HEK293T (cell line): ENCODE measurements around the gene CYCS.
A peak's percentile ranks its signal among the peaks of the same experiment; 100 is the strongest.
"Not testable (repeated sequence)": the region's sequence is repeated elsewhere in the genome, so short reads cannot be mapped to it uniquely, and the experiment has no call there.

ENCODE experiments used
- CTCF ChIA-PET: fragments of 350-600 bp; formaldehyde crosslinking; extraction: SDS; loops from one replicate; lab custom pipeline; 2021; ENCODE audit warnings: antibody characterized with exemption, inconsistent platforms; lab: Yijun Ruan, JAX
- POLR2A ChIA-PET: fragments of 350-600 bp; formaldehyde crosslinking; extraction: SDS; loops from one replicate; lab custom pipeline; 2020; ENCODE audit warnings: antibody characterized with exemption, inconsistent platforms; lab: Yijun Ruan, JAX
- DNase-seq: peaks from one replicate; pipeline ENCODE4 v3.0.0; 2012; ENCODE audit warnings: mixed read lengths; ENCODE audit errors: extremely low spot score
- ARNT ChIP-seq: fragments of 450-650 bp; IDR thresholded peaks from 2 replicates; pipeline ENCODE4 v1.6.1; 2017; ENCODE audit warnings: mild to moderate bottlenecking
- BHLHE40 ChIP-seq: fragments of 450-650 bp; IDR thresholded peaks from 2 replicates; pipeline ENCODE4 v1.6.1; 2016; ENCODE audit warnings: mild to moderate bottlenecking, moderate library complexity, borderline replicate concordance
- CTBP1 ChIP-seq: fragments of 450-650 bp; IDR thresholded peaks from 2 replicates; pipeline ENCODE4 v1.6.1; 2016; ENCODE audit warnings: borderline replicate concordance
- ELF4 ChIP-seq: fragments of 450-650 bp; IDR thresholded peaks from 2 replicates; pipeline ENCODE4 v1.6.1; 2017; ENCODE audit warnings: antibody characterized with exemption
- FOXA1 ChIP-seq: fragments of 450-650 bp; IDR thresholded peaks from 2 replicates; pipeline ENCODE4 v1.6.1; 2016; ENCODE audit warnings: mild to moderate bottlenecking
- FOXK2 ChIP-seq: fragments of 450-650 bp; IDR thresholded peaks from 2 replicates; pipeline ENCODE4 v1.6.1; 2016; ENCODE audit warnings: mild to moderate bottlenecking
- FOXM1 ChIP-seq: fragments of 450-650 bp; IDR thresholded peaks from 2 replicates; pipeline ENCODE4 v1.6.1; 2017; ENCODE audit warnings: mild to moderate bottlenecking, borderline replicate concordance
- HDGF ChIP-seq: fragments of 450-650 bp; IDR thresholded peaks from 2 replicates; pipeline ENCODE4 v1.6.1; 2017; ENCODE audit warnings: antibody characterized with exemption, borderline replicate concordance
- L3MBTL2 ChIP-seq: fragments of 450-650 bp; conservative IDR thresholded peaks from 2 replicates; pipeline ENCODE4 v1.6.1; 2016; ENCODE audit warnings: mild to moderate bottlenecking
- LEF1 ChIP-seq: fragments of 450-650 bp; IDR thresholded peaks from 2 replicates; pipeline ENCODE4 v1.6.1; 2017; ENCODE audit warnings: mild to moderate bottlenecking, borderline replicate concordance
- NFRKB ChIP-seq: fragments of 450-650 bp; IDR thresholded peaks from 2 replicates; pipeline ENCODE4 v1.6.1; 2016; ENCODE audit warnings: mild to moderate bottlenecking, moderate library complexity
- PKNOX1 ChIP-seq: fragments of 450-650 bp; IDR thresholded peaks from 2 replicates; pipeline ENCODE4 v1.6.1; 2016
- SP1 ChIP-seq: fragments of 450-650 bp; IDR thresholded peaks from 2 replicates; pipeline ENCODE4 v1.6.1; 2017
- SUZ12 ChIP-seq: fragments of 450-650 bp; IDR thresholded peaks from 2 replicates; pipeline ENCODE4 v1.6.1; 2016; ENCODE audit warnings: mild to moderate bottlenecking
- TARDBP ChIP-seq: fragments of 450-650 bp; IDR thresholded peaks from 2 replicates; pipeline ENCODE4 v1.6.1; 2016
- ZNF384 ChIP-seq: fragments of 450-650 bp; IDR thresholded peaks from 2 replicates; pipeline ENCODE4 v1.6.1; 2016

Gene CYCS

GRCh38 chr7:25167262-25167843, 42.3 kb upstream of the CYCS start:
- TF ChIP-seq FOXK2: no peak
- TF ChIP-seq TARDBP: no peak
- no peak for TF ChIP-seq SP1
- TF ChIP-seq ELF4: no peak
- no peak for TF ChIP-seq L3MBTL2
- no peak for TF ChIP-seq ZNF384
- no peak for TF ChIP-seq FOXM1
- TF ChIP-seq HDGF: no peak
- no peak for TF ChIP-seq CTBP1
- no peak for TF ChIP-seq PKNOX1
- no peak for TF ChIP-seq FOXA1
- TF ChIP-seq BHLHE40: no peak
- TF ChIP-seq SUZ12: no peak
- TF ChIP-seq LEF1: no peak
- TF ChIP-seq NFRKB: no peak
- POLR2A ChIA-PET: no interaction called here
- no peak for DNase-seq
- CTCF ChIA-PET: interaction anchor here (0.7 kb wide), 1 partner anchor 398 kb away, joined by 7 read pairs; no protein-coding TSS in a partner anchor

- POLR2A ChIA-PET: interaction anchor here (1.4 kb wide), 1 partner anchor 35 kb away, joined by 8 read pairs; the partner anchor contains the start of gene CYCS
- peak; percentile 45 for DNase-seq
- CTCF ChIA-PET: not testable (repeated sequence)
These were observed 35.0 kb upstream of the CYCS start for GRCh38 chr7:25159983-25160596.

- CTCF ChIA-PET: interaction anchor here (1.1 kb wide), 1 partner anchor 65 kb away, joined by 3 read pairs; no protein-coding TSS in a partner anchor
- POLR2A ChIA-PET: no interaction called here
- TF ChIP-seq CTBP1 (no peak), HDGF (no peak), ZNF384 (no peak), ARNT (no peak)
- no peak for DNase-seq
These were observed 33.9 kb upstream of the CYCS start for GRCh38 chr7:25158966-25159365.

GRCh38 chr7:25151773-25152172, 26.7 kb upstream of the CYCS start:
- CTCF ChIA-PET: no interaction called here
- no peak for DNase-seq
- POLR2A ChIA-PET: no interaction called here
- TF ChIP-seq ZNF384 (no peak), LEF1 (no peak), FOXA1 (no peak), FOXM1 (no peak), ELF4 (no peak), SP1 (no peak)

GRCh38 chr7:25149836-25150235, 24.8 kb upstream of the CYCS start:
- TF ChIP-seq ELF4 (no peak), SUZ12 (no peak), ARNT (no peak)
- no peak for DNase-seq
- ChIA-PET POLR2A (no interaction called here), CTCF (interaction anchor here (0.6 kb wide), 1 partner anchor 43 kb away, joined by 3 read pairs; no protein-coding TSS in a partner anchor)

- peak; percentile 27; the same call in 1 of the 2 replicates for TF ChIP-seq PKNOX1
- TF ChIP-seq SP1: no peak
- TF ChIP-seq ZNF384: no peak
- TF ChIP-seq BHLHE40: no peak
- no peak for TF ChIP-seq HDGF
- ChIA-PET CTCF (interaction anchor here (0.6 kb wide), 1 partner anchor 42 kb away, joined by 3 read pairs; no protein-coding TSS in a partner anchor), POLR2A (no interaction called here)
- DNase-seq: no peak
These were observed 23.9 kb upstream of the CYCS start for GRCh38 chr7:25148772-25149575.

GRCh38 chr7:25143763-25144162, 18.7 kb upstream of the CYCS start:
- TF ChIP-seq PKNOX1: no peak
- no peak for TF ChIP-seq HDGF
- no peak for TF ChIP-seq ZNF384
- DNase-seq: no peak
- ChIA-PET POLR2A (interaction anchor here (1.9 kb wide), 1 partner anchor 18 kb away, joined by 9 read pairs; the partner anchor contains the start of gene CYCS), CTCF (no interaction called here)
